ENCODE results near the gene LYPD5. TPM values are rescaled to one million over a fixed set of nuclear protein-coding genes. Genes with fewer than 3 reads are reported as not detected.
"Not testable (repeated sequence)": the region's sequence is repeated elsewhere in the genome, so short reads cannot be mapped to it uniquely, and the experiment has no call there.

The LYPD5 gene
- total RNA-seq, 1 experiment from 2014 or later, result 0.23 TPM

DNA sequence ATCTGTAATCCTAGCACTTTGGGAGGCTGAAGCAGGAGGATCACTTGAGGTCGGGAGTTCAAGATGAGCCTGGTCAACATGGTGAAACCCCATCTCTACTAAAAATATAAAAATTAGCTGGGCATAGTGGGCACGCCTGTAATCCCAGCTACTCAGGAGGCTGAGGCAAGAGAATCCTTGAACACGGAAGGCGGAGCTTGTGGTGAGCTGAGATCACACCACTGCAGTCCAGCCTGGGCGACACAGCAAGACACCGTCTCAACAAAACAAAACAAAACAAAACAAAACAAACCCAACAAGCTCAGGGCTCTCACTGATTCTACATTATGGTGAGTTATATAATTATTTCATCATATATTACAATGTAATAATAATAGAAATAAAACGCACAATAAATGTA lies 4.2 kb upstream of the LYPD5 start:
- not testable (repeated sequence) for DNase-seq (ENCODE audit: low spot score)

DNA sequence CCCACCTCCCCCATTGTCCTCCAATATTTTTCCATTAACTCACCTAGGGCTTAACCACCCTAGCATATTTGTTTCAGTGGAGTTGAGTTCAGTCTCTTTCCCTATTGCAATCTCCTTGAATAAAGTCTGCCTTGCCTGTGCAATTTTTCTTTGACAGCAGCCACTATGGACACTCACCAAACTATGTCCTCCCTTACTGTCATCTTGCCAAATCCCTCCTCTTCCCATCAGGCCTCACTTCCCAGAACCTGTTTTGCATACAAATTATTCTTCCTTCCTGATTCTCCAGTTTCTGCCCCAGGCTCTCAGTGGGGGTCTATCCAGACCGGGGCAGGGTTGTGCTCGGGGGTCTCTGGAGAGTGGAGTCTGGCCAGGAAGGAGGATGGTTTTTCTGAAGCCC lies 2.2 kb upstream of the LYPD5 start:
- DNase-seq (ENCODE audit: low spot score), result no peak

DNA sequence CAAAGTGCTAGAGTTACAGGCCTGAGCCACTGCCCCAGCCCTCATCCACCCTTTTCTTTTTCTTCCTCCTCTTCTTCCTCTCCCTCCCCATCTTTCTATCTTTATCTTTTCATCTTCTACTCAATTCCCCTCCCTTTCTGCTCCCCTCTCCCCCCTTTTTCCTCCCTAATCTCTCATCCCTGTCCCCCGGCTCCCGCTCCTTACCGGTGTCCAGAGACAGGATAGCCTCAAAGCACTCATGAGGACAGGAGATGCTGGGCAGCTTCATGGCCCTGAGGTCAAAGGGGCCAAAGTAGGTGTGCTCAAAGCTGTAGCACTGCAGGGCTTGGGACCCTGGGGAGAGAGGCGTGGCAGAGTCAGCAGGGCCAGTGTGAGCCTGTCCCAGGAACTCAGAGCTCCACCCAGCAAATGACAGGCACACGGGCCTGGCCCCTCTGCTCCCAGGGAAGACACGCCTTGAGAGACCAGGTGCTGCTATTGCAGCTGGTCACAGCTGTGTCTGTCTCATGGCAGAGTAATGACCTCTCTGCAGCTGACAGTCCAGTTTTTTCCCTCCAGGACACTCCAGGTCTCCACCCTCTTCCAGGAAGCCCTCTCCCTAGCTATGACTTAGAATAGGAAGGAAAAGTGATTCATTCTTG lies 2.6 kb downstream of the LYPD5 start:
- DNase-seq (ENCODE audit: low spot score), result no peak

DNA sequence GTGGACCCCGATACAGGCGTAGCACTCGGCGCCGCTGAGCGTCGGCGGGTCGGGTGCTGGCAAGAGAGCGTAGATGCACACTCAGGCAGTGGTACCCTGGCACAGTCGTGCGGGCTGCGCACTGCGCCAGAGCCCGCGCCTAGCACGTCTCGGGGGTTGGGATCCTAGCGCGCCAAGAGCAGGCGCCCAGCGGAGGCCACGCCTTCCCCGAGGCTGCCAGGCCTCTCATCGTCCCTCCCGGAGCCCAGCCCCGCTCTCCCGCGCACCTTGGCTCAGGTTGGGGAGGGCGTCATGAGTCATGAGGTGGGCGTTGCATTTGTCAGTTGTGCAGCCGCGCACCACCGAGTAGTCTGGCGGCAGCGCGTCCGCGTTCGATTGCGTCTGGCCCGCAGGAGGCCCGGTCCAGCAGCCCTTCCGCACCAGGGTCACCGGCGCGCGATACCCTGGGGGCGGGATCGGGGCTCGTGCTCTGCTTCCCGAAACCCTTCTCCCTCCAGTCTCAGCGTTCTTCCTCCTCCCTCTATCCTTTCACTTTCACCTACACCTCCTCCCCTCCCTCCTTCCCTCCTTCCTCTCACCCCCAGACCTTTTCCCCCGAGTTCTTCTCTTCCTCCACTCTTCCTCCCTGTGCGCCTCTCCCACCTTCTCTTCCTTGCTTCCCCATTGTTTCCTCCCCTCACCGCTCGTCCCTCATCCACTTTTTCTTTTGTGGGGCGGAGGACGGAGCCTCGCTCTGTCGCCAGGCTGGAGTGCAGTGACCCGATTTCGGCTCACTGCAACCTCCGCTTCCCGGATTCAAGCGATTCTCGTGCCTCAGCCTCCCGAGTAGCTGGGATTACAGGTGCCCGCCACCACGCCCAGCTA lies 3.5 kb downstream of the LYPD5 start:
- DNase-seq (ENCODE audit: low spot score), result peak; percentile 51

DNA sequence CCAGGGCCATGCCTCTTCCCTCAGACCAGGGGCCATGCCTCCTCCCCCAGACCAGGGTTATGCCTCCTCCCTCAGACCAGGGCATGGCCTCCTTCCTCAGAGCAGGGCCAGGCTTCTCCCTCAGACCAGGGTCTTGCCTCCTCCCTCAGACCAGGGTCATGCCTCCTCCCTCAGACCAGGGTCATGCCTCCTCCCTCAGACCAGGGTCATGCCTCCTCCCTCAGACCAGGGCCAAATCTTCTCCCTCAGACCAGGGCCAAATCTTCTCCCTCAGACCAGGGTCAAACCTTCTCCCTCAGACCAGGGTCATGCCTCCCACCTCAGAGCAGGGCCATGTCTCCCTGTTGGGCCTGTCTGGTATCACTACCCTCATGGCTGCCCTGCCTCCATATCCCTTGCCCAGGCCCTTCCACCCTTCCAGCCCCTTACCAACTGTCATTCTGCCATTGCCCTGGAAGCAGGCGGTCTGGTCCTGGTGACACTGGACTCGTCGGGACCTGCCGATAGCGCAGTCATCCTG lies 4.2 kb downstream of the LYPD5 start:
- DNase-seq (ENCODE audit: low spot score), result no peak

DNA sequence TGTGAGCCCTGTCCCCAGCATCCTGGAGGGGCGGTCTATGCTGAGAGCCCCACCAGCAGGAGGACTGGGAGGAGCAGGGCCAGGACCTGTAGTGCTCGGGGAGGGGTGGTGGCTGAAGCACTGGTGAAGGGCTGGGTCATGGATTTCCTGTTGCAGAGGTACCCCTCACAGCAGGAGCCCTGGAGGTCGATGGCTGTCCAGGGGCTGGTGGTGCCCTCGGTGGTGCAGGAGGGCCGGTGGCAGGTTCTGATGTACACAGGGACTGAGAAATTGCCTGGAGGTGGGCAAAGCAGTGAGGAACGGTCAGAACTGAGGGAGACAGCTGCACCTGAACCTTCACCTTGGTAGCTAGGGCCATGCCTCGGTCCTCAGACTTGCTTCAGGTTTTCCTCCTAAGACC lies 4.7 kb downstream of the LYPD5 start:
- DNase-seq (ENCODE audit: low spot score), result no peak

DNA sequence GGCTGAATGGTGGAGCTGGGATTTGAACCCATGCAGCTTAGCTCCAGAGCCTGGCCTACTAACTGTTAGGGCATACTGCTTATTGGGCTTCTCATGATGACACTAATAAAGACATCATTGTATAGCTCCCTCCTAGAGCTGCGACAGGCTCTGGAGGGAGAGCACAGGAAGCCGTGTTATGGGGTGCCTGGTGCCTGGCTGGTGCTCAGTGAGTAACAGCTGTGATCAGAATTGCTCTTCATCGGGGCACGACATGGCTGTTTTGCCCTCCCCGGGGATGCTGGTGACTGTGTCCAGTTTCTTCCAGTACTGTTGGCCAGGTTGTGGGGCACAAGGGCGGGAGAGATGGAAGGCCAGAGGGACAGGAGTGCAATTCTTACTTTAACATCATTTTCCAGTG lies 5.1 kb downstream of the LYPD5 start:
- DNase-seq (ENCODE audit: low spot score), result no peak

DNA sequence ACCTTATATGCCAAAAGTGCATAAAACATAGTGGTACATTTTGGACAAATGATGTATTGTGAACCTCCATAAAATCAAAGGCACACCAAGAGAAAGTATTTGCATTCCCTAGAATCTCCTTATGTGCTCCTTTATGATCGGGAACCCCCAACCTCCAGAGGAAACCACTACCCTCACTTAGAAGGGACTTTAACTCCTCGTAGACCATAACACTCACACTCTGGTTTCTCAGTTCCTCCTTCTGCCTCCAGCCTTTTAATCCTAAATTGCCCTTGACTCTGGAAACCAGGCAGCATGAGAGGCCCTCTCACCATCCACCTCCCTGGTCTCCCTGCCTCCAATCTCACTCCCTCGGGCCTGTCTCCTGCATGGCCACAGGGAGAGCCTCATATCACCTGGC lies 11.7 kb downstream of the LYPD5 start:
- no peak for DNase-seq (ENCODE audit: low spot score)

DNA sequence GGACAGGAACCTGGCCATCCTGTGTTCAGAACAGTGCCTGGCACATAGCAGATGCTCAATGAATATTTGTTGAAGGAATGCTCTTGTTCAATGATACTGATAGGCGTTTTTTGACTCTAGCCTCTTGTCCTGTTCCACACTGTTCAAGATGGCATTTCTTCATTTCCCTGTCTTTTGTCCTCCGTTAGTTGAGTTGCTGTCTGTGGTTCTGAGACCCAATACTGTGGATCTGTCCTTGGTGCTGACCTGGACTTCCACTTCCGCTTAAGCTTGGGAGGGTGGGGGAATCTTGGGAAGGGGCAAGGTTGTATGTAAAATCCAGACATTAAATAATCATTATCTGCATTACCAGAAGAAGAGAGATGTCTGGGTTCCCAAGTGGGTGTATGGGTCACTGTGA lies 13.2 kb downstream of the LYPD5 start:
- DNase-seq (ENCODE audit: low spot score), result peak; percentile 60

DNA sequence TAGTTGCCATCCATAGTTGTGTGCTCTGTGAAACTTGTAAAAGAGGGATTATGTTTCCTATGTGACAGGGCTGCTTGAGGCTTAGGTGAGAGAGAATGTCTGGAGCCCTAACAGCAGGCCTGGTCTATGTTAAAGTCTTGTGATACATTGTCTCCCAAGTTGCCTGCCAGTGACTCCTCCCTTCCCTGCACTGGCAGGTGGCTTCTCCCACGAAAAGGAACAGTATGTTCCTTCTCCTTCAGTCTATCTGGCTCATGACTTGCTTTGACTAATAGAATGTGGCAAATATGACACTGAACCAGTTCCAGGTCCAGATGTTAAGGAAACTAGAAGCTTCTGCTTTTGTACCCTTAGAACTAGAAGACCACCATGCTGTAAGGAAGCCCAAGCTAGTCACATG lies 15.6 kb downstream of the LYPD5 start:
- DNase-seq (ENCODE audit: low spot score), result no peak

DNA sequence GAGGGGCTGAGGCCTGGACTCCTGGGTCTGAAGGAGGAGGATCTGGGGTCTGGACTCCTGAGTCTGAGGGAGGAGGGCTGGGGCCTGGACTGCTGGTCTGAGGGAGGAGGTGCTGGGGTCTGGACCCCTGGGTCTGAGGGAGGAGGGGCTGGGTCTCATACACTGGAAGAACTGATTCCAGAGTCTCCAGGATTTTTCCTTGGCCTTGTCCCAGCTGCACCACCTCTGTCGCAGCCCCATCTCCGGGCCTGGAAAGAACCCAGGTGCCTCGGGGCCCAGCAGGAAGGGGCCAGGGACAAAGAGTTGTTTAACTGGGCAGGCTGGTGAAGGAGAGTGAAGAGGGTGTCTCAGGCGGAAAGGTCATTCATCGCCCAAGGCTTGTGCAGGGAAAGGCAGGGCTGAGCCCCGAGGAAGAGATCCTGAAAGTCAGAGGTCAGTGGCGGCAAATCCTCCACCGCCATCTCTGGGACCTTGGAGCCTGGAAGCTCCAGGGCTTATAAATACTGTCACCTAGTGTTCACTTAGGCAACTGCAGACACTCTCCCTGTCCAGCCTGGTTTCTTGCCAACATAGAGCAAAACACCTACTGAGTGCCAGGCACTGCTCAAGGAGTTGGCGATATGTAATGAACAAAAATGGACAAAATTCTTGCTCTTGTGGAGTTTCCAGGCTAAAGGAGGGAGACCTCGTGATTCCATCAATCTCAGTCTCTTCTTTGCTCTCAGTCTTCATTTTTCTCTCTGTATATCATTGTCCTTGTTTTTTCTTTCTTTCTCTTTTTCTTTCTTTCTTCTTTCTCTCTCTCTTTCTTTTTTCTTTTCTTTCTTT lies 17.1 kb downstream of the LYPD5 start:
- DNase-seq (ENCODE audit: low spot score), result peak; percentile 97

DNA sequence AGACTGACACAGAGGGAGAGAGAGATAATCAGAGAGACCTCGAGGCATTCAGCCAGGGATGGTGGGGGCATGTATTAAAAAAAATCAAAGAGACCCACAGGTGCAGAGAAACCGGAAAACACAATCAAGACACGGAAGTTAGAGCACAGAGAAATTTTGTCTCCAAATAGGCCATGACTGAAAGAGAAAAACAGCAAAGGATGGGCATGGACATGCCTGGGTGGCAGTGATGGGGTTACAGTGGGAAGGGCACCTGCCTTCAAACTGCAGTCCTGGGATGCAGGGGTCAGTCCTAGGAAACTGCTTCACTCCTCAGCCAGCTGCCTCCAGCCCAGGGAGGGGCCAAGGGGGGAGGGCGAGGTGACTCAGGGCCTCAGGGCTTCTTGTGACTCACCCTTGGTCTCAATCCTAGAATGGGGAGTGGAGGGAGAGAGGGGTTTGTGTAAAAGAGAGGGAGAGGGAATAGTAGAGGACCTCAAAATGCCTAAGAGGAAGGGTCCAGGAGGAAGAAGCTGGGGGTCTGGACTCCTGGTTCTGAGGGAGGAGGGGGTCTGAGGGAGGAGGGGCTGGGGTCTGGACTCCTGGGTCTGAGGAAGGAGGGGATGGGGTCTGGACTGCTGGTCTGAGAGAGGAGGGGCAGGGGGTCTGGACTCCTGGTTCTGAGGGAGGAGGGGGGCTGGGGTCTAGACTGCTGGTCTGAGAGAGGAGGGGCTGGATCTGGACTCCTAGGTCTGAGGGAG lies 17.8 kb downstream of the LYPD5 start:
- peak; percentile 57 for DNase-seq (ENCODE audit: low spot score)

DNA sequence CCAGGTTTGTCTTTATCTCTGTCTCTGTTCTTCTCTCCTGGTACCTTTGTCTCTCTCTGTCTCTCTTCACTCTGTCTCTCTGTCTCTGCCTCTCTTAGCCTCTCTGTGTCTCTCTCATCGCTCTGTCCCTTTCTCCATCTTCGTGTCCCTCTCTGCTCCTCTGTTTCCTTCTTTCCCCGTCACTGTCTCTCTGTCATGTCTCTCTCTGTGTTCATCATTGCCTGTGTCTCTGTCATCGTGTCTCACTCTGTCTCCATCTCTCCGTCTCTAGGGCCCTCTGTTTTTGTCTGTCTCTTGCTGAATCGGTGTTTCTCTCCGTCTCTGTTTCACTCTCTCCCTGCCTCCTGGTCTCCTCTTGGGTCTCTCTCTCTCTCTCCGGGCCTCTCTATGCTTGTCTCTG lies 18.6 kb downstream of the LYPD5 start:
- no peak for DNase-seq (ENCODE audit: low spot score)

DNA sequence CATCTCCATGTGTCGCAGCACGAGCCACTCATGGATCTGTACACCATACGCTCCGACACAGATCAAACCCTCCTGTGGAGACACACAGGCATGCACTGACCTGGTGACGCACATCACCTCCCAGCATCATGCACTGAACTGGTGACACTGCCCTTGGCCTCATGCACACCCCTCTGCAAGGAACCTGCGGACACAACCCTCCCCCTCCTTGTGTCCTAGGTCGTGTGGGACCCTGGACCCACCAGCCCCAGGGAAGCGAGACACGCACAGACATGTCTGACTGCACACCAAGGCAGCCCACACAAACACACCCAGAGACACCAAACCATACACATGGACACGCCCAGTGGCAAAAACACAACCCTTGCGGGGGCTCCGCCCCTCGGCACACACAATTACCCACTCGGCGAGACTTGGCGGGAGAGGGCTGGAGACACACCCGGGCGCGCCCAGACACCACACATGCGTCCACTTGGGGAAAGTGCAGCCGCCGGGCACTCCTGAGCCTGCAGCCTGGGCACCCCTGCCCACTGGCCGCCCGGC lies 19.5 kb downstream of the LYPD5 start:
- no peak for DNase-seq (ENCODE audit: low spot score)

DNA sequence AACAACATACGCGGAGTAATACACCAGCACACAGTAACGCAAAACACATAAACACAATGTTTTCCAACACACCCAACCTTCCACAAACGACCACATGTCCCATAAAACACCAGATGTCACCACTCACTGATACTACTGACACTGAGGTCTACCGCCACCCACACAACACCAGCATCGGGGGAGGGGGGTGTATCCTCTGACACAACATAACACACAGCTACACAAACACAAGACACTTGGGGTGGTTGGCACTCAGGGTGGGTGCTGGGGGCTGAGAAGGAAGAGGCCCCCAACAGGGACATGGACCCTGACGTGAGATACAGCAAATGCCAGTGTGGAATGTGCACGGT lies 20.0 kb downstream of the LYPD5 start:
- DNase-seq (ENCODE audit: low spot score), result no peak

DNA sequence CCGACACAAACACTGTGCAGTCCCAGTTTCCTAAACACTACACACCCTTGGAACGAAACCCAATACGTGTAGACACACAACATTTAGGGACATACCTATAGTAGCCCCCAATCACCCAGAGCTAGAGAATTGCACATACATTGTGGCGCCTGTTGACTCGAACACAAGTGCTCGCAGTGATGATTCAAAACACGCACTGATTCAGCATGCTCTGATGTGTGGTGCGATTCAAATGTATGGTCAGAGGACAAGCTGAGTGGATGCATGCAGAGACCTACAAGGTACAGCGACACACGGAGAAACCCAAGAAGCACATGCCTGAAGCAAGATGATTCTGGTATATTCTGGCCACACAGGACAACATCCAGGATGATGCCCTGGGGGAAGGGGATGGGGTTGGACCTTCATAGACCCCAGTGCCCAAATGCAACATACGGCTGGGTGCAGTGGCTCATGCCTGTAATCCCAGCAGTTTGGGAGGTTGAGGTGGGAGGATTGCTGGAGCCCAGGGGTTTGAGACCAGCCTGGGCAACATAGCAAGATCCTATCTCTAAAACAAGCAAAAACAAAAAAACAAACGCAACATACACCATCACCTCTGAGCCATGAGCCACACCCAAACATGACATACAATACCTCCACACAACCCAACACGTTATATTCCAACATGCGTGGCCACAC lies 20.5 kb downstream of the LYPD5 start:
- no peak for DNase-seq (ENCODE audit: low spot score)

DNA sequence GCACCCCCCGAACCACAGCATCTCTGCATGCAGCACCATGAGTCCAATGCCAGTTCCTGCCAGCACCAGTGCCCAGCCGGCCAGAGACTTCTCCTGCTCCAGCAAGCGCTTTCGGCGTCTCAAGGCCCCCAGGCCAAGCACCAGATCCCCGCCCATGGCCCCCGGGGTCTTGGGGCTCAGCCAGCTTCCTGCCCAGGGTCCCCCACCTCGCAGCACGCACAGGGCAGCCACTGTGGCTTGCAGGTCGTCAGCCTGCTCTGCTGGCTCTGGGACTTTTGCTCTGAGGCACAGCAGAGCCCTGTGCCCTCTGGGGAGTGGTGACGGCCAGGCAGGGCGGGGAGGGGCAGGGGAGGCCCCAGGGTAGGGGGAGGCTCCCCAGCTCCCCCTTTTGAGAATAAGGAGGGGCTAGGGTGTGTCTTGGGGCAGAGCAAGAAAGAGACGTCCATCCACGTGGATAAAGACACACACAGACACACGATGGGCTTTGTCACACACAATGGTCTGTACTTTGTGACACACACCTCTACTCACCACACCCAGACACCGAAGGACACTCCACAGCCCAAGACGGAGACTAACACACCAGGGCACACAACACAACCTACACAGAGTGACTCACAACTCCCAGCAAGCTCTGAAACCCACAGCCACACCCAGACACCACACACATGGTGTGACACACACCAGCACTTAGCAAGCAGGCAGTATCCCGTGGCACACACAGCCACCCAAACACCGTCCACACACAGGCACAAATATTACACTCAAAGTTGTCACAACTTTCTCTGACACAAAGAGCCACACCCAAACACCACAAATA lies 21.3 kb downstream of the LYPD5 start, which contains the start of gene KCNN4:
Gene KCNN4, minus strand, starts transcription at position 268 of the 820 bp plus-strand sequence. Its CDS starts 112 bp downstream, at position 156.
- no peak for DNase-seq (ENCODE audit: low spot score)

DNA sequence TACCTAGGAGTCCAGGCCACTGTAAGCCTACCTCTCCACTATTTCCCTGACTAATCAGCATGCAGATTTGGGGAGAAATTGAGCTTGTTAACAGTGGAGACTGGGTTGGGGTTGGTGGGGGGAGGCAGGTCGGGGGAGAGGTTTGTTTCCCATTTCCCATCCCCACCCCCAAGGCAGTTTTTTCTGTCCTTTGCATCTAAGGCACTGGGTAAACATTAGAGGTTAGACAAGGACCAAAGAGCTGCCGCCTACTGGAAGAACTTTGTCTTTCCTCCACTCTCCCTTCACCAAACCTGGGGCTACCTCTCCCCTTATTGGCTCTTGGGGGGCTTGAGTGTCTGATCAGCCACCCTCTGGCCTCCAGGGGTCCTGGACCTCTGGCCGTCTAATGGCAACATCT lies 22.4 kb downstream of the LYPD5 start:
- DNase-seq (ENCODE audit: low spot score), result no peak

DNA sequence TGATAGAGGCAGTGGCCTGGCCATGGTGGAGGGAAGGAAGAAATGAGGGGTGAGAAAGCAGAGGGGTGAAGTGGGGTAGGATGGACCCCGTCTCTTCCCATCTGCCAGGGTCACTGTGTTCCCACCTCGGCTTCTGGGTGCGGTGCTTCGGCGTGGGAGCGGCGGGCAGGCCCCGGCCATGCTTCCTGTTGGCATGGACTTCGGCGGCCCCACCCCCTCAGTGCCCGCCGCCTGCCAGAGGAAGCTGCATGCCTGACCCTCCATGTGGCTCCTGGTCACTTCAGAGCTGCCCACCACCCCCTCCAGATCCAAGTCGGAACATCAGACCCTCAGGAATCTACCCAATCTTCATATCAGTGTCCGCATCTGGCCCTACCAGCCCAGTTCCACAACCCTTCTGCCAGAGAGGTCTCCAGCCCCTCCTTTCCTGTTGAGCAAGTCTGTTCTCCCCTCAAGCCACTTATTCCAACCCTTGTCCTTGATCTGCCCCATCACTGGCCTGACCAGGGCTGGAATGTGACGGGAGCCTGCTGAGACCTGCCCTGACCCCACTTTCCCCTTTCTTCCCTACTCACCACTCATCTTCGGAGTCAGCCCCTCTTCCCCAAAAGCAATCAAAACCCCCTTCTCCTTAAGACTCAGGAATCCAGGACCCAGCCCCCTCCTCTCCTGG lies 23.0 kb downstream of the LYPD5 start:
- DNase-seq (ENCODE audit: low spot score), result no peak
